SK-N-SH (cell line): ENCODE data around the gene ITM2B. TPM values are rescaled to one million over a fixed set of nuclear protein-coding genes. Genes with fewer than 3 reads are reported as not detected.

Experiments used
- CTCF ChIA-PET: fragments of 300-600, 350-600 bp; formaldehyde crosslinking; extraction: SDS; loops from one replicate; lab custom pipeline; 2021; lab: Yijun Ruan, JAX
- POLR2A ChIA-PET: fragments of 350-600 bp; sonication (Branson Sonifier 250); formaldehyde crosslinking; extraction: SDS; loops from one replicate; lab custom pipeline; 2020; ENCODE audit warnings: antibody characterized with exemption, inconsistent platforms; lab: Yijun Ruan, JAX
- DNase-seq: peaks from one replicate; pipeline ENCODE4 v3.0.0; 2012
- H2AFZ ChIP-seq: fragments of 200-600 bp; sonication (generic); 2 replicates; pipeline ENCODE4 v1.8.1; 2016; ENCODE audit warnings: antibody characterized with exemption, mild to moderate bottlenecking, low read depth
- H3F3A ChIP-seq: fragments of 200-600 bp; sonication (generic); replicated peaks from 2 replicates; pipeline ENCODE3; 2016; ENCODE audit warnings: antibody characterized with exemption, mild to moderate bottlenecking; ENCODE audit not compliant: insufficient read depth
- H3K27ac ChIP-seq, 2 experiments: fragments of 200-500 bp in 1 of 2; fragments of 200-600 bp in 1 of 2; sonication (Bioruptor generic) in 1 of 2; sonication (generic), shearing (Covaris generic) in 1 of 2; 2 replicates each; pipeline versions ENCODE4 v1.5.1 to v1.6.1; 2014 to 2016; ENCODE audit warnings: low read depth in 2 of 2, inconsistent platforms in 1 of 2, low read length in 1 of 2, mild to moderate bottlenecking in 1 of 2, mixed read lengths in 1 of 2
- H3K27me3 ChIP-seq: fragments of 200-600 bp; sonication (generic), shearing (Covaris generic); 2 replicates; pipeline ENCODE4 v1.6.1; 2016; ENCODE audit warnings: mixed run types; ENCODE audit not compliant: insufficient read depth
- H3K36me3 ChIP-seq, 2 experiments: fragments of 200-500 bp in 1 of 2; fragments of 200-600 bp in 1 of 2; sonication (Bioruptor generic) in 1 of 2; sonication (generic) in 1 of 2; replicated peaks in 1 of 2; 2 replicates each; pipeline versions ENCODE3 to v1.5.1; 2014 to 2016; ENCODE audit warnings: low read length in 1 of 2, mild to moderate bottlenecking in 1 of 2; ENCODE audit not compliant: insufficient read depth in 2 of 2, control insufficient read depth in 1 of 2
- H3K4me1 ChIP-seq, 2 experiments: fragments of 200-500 bp in 1 of 2; fragments of 200-600 bp in 1 of 2; sonication (Bioruptor generic) in 1 of 2; sonication (generic), shearing (Covaris generic) in 1 of 2; 2 replicates each; pipeline versions ENCODE4 v1.5.1 to v1.6.1; 2014 to 2016; ENCODE audit warnings: low read depth in 1 of 2, low read length in 1 of 2, mixed run types in 1 of 2; ENCODE audit not compliant: insufficient read depth in 2 of 2, control insufficient read depth in 1 of 2
- H3K4me2 ChIP-seq: fragments of 200-600 bp; sonication (generic), shearing (Covaris generic); 2 replicates; pipeline ENCODE4 v1.6.1; 2017; ENCODE audit warnings: mixed run types
- H3K4me3 ChIP-seq, 2 experiments: fragments of 200-500 bp in 1 of 2; fragments of 200-600 bp in 1 of 2; sonication (Bioruptor generic) in 1 of 2; sonication (generic), shearing (Covaris generic) in 1 of 2; 2 replicates each; pipeline versions ENCODE4 v1.5.1 to v1.8.1; 2014 to 2016; ENCODE audit warnings: low read depth in 2 of 2, inconsistent platforms in 1 of 2, low read length in 1 of 2, mild to moderate bottlenecking in 1 of 2, mixed read lengths in 1 of 2, moderate library complexity in 1 of 2
- H3K79me2 ChIP-seq: fragments of 200-600 bp; sonication (generic); 2 replicates; pipeline ENCODE4 v1.8.1; 2017; ENCODE audit warnings: mild to moderate bottlenecking; ENCODE audit not compliant: insufficient read depth
- H3K9ac ChIP-seq: fragments of 200-600 bp; sonication (generic); 2 replicates; pipeline ENCODE4 v1.6.1; 2017; ENCODE audit warnings: mixed run types
- H3K9me2 ChIP-seq: fragments of 200-600 bp; sonication (generic); 2 replicates; pipeline ENCODE4 v1.6.1; 2017; ENCODE audit warnings: mixed run types
- H3K9me3 ChIP-seq: fragments of 200-600 bp; sonication (generic); 2 replicates; pipeline ENCODE4 v1.6.1; 2017; ENCODE audit warnings: mixed run types, mild to moderate bottlenecking, moderate library complexity
- H4K20me1 ChIP-seq: fragments of 200-600 bp; sonication (generic); 2 replicates; pipeline ENCODE4 v1.6.1; 2017; ENCODE audit warnings: mild to moderate bottlenecking, mixed run types; ENCODE audit not compliant: insufficient read depth
- EZH2phosphoT487 ChIP-seq: fragments of 200-600 bp; sonication (generic); IDR thresholded peaks from 2 replicates; pipeline ENCODE4 v1.6.1; 2017; ENCODE audit warnings: low read depth, mixed run types, mild to moderate bottlenecking, antibody characterized with exemption, moderate library complexity, borderline replicate concordance
- FOSL2 ChIP-seq: IDR thresholded peaks from 2 replicates; pipeline ENCODE4 v1.4.0; 2012; ENCODE audit warnings: low read depth, mild to moderate bottlenecking, moderate library complexity, borderline replicate concordance
- GABPA ChIP-seq: IDR thresholded peaks from 2 replicates; pipeline ENCODE4 v1.4.0; 2012; ENCODE audit warnings: low read depth, mild to moderate bottlenecking
- MEF2A ChIP-seq: IDR thresholded peaks from 2 replicates; pipeline ENCODE4 v1.4.0; 2012; ENCODE audit warnings: low read depth, borderline replicate concordance
- MXI1 ChIP-seq: IDR thresholded peaks from 2 replicates; pipeline ENCODE4 v1.6.1; 2012; ENCODE audit warnings: mild to moderate bottlenecking, low read depth, low read length, improper control_type of control experiment
- NRF1 ChIP-seq: IDR thresholded peaks from 2 replicates; pipeline ENCODE4 v1.6.1; 2012; ENCODE audit warnings: low read depth, mild to moderate bottlenecking, low read length
- RCOR1 ChIP-seq: fragments of 150-350 bp; IDR thresholded peaks from 2 replicates; pipeline ENCODE4 v1.6.1; 2017; ENCODE audit warnings: antibody characterized with exemption, low read length
- RFX5 ChIP-seq: IDR thresholded peaks from 2 replicates; pipeline ENCODE4 v1.6.1; 2012; ENCODE audit warnings: mild to moderate bottlenecking, improper control_type of control experiment, low read length
- SIN3A ChIP-seq: IDR thresholded peaks from 2 replicates; pipeline ENCODE4 v1.6.1; 2012; ENCODE audit warnings: low read depth, mild to moderate bottlenecking, low read length, moderate library complexity, borderline replicate concordance
- TAF1 ChIP-seq: IDR thresholded peaks from 2 replicates; pipeline ENCODE4 v1.6.1; 2012; ENCODE audit warnings: low read depth, mild to moderate bottlenecking, low read length, moderate library complexity, borderline replicate concordance
- TCF12 ChIP-seq: IDR thresholded peaks from 2 replicates; pipeline ENCODE4 v1.4.0; 2012
- TEAD4 ChIP-seq: IDR thresholded peaks from 2 replicates; pipeline ENCODE4 v1.4.0; 2012; ENCODE audit warnings: mild to moderate bottlenecking, borderline replicate concordance; ENCODE audit not compliant: insufficient read depth
- YY1 ChIP-seq: IDR thresholded peaks from 2 replicates; pipeline ENCODE4 v1.4.0; 2012; ENCODE audit warnings: low read depth, mild to moderate bottlenecking
- WGBS: methylation state at CpG from one replicate; pipeline ENCODE4 v1.1.6; 2017; ENCODE audit warnings: low lambda C conversion rate; 5-methylcytosine and 5-hydroxymethylcytosine counted together
- polyA plus RNA-seq, 3 experiments: library from polyadenylated mRNA; depleted of rRNA; stranded (reverse); fragments of >200 nt; gene quantifications; 2 replicates each; pipeline ENCODE4 v1.2.3, GENCODE V29; 2012
- TF ChIP-seq, protein P1 (sequence below): IDR thresholded peaks from 2 replicates; pipeline ENCODE4 v1.4.0; 2012; ENCODE audit warnings: low read depth
- TF ChIP-seq, protein P2 (sequence below): IDR thresholded peaks from 2 replicates; pipeline ENCODE4 v1.6.1; 2012; ENCODE audit warnings: mild to moderate bottlenecking, low read depth, low read length, moderate library complexity
- TF ChIP-seq, protein P3 (sequence below): IDR thresholded peaks from 2 replicates; pipeline ENCODE4 v1.4.0; 2012; ENCODE audit warnings: low read depth, borderline replicate concordance
- TF ChIP-seq, protein P4 (sequence below): IDR thresholded peaks from 2 replicates; pipeline ENCODE4 v1.4.0; 2012; ENCODE audit warnings: low read depth, borderline replicate concordance
- TF ChIP-seq, protein P5 (sequence below): fragments of 200-600 bp; sonication (generic); IDR thresholded peaks from 2 replicates; pipeline ENCODE4 v1.6.1; 2017; ENCODE audit warnings: antibody characterized with exemption, mild to moderate bottlenecking, moderate library complexity
- TF ChIP-seq, protein P6 (sequence below): fragments of 150-350 bp; IDR thresholded peaks from 2 replicates; pipeline ENCODE4 v1.6.1; 2017; ENCODE audit warnings: antibody characterized with exemption, low read length, low read depth, borderline replicate concordance

ITM2B gene
- polyA plus RNA-seq, 1 of the 3 experiments (the other 2 are of a cell fraction) = 184 TPM

DNA sequence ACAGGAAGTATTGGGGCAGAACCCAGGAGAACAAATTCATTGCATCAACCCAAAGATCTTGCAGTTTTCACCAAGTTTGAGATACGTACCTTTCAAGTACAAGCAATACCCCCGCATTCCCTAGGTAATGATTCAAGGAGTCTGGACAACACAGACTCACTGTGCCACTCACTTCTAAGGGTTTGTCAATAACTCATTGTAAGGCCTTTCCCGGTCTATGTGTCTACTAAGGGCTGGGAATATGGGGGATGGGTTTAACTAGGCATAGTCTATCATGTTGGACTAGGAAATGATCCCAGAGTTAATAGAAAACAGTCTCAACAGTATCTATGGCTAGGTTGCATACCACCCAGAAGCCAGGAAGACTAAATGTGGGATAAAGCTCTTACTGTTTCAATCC is 8.3 kb upstream of the ITM2B start (continued):
- TF ChIP-seq, protein P1, sequence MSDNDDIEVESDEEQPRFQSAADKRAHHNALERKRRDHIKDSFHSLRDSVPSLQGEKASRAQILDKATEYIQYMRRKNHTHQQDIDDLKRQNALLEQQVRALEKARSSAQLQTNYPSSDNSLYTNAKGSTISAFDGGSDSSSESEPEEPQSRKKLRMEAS = no peak
- TF ChIP-seq YY1 = no peak
- TF ChIP-seq GABPA = no peak
- no peak for TF ChIP-seq RCOR1
- no peak for TF ChIP-seq EZH2phosphoT487
- TF ChIP-seq SIN3A = no peak
- TF ChIP-seq, protein P2, sequence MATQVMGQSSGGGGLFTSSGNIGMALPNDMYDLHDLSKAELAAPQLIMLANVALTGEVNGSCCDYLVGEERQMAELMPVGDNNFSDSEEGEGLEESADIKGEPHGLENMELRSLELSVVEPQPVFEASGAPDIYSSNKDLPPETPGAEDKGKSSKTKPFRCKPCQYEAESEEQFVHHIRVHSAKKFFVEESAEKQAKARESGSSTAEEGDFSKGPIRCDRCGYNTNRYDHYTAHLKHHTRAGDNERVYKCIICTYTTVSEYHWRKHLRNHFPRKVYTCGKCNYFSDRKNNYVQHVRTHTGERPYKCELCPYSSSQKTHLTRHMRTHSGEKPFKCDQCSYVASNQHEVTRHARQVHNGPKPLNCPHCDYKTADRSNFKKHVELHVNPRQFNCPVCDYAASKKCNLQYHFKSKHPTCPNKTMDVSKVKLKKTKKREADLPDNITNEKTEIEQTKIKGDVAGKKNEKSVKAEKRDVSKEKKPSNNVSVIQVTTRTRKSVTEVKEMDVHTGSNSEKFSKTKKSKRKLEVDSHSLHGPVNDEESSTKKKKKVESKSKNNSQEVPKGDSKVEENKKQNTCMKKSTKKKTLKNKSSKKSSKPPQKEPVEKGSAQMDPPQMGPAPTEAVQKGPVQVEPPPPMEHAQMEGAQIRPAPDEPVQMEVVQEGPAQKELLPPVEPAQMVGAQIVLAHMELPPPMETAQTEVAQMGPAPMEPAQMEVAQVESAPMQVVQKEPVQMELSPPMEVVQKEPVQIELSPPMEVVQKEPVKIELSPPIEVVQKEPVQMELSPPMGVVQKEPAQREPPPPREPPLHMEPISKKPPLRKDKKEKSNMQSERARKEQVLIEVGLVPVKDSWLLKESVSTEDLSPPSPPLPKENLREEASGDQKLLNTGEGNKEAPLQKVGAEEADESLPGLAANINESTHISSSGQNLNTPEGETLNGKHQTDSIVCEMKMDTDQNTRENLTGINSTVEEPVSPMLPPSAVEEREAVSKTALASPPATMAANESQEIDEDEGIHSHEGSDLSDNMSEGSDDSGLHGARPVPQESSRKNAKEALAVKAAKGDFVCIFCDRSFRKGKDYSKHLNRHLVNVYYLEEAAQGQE = no peak

DNA sequence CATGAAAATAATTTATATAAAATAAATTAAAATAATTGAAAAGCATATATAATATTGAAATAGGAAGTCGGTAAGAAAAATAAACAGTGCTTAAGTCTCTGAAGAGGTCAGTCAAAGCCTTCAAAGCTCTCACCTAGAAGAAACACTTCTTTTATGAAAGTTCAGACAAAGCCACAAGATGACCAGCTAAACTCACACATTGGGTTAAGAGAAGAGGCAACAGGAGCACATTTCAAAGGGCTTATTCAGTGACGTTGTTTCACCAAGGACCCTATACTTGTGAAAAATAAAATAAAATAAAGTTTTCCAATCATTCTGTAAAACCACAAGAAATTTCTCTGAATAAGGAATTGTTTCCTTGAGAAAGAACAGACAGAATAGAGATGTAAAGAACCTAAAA is 2.5 kb upstream of the ITM2B start:
- Histone ChIP-seq H3K4me1 (peaks cover 0 to 4% of the 10 kb centered on the region in 2 experiments; a peak in 2 of 4 replicates), H3K9me3 (no peaks in the 10 kb centered on the region), H3K27ac (no peak overlapping the region), H3K9me2 (no peaks in the 10 kb centered on the region), H3K4me2 (no peak overlapping the region), H3K36me3 (no peaks in the 10 kb centered on the region), H3K4me3 (no peak overlapping the region), H3F3A (peaks cover 15% of the 10 kb centered on the region), H4K20me1 (peaks cover under 1% of the 10 kb centered on the region; the same call in 1 of the 2 replicates), H3K79me2 (peaks cover 25% of the 10 kb centered on the region), H3K9ac (no peak overlapping the region), H3K27me3 (no peaks in the 10 kb centered on the region), H2AFZ (no peak overlapping the region)
- no peak for TF ChIP-seq MEF2A
- TF ChIP-seq, protein P3, sequence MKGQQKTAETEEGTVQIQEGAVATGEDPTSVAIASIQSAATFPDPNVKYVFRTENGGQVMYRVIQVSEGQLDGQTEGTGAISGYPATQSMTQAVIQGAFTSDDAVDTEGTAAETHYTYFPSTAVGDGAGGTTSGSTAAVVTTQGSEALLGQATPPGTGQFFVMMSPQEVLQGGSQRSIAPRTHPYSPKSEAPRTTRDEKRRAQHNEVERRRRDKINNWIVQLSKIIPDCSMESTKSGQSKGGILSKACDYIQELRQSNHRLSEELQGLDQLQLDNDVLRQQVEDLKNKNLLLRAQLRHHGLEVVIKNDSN = no peak
- no peak for TF ChIP-seq NRF1
- no peak for TF ChIP-seq TCF12
- no peak for TF ChIP-seq RCOR1
- TF ChIP-seq, protein P4, sequence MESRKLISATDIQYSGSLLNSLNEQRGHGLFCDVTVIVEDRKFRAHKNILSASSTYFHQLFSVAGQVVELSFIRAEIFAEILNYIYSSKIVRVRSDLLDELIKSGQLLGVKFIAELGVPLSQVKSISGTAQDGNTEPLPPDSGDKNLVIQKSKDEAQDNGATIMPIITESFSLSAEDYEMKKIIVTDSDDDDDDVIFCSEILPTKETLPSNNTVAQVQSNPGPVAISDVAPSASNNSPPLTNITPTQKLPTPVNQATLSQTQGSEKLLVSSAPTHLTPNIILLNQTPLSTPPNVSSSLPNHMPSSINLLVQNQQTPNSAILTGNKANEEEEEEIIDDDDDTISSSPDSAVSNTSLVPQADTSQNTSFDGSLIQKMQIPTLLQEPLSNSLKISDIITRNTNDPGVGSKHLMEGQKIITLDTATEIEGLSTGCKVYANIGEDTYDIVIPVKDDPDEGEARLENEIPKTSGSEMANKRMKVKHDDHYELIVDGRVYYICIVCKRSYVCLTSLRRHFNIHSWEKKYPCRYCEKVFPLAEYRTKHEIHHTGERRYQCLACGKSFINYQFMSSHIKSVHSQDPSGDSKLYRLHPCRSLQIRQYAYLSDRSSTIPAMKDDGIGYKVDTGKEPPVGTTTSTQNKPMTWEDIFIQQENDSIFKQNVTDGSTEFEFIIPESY = no peak
- no peak for TF ChIP-seq RFX5
- TF ChIP-seq TAF1 = no peak
- no peak for TF ChIP-seq MXI1
- TF ChIP-seq, protein P5, sequence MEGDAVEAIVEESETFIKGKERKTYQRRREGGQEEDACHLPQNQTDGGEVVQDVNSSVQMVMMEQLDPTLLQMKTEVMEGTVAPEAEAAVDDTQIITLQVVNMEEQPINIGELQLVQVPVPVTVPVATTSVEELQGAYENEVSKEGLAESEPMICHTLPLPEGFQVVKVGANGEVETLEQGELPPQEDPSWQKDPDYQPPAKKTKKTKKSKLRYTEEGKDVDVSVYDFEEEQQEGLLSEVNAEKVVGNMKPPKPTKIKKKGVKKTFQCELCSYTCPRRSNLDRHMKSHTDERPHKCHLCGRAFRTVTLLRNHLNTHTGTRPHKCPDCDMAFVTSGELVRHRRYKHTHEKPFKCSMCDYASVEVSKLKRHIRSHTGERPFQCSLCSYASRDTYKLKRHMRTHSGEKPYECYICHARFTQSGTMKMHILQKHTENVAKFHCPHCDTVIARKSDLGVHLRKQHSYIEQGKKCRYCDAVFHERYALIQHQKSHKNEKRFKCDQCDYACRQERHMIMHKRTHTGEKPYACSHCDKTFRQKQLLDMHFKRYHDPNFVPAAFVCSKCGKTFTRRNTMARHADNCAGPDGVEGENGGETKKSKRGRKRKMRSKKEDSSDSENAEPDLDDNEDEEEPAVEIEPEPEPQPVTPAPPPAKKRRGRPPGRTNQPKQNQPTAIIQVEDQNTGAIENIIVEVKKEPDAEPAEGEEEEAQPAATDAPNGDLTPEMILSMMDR = no peak
- TF ChIP-seq, protein P6, sequence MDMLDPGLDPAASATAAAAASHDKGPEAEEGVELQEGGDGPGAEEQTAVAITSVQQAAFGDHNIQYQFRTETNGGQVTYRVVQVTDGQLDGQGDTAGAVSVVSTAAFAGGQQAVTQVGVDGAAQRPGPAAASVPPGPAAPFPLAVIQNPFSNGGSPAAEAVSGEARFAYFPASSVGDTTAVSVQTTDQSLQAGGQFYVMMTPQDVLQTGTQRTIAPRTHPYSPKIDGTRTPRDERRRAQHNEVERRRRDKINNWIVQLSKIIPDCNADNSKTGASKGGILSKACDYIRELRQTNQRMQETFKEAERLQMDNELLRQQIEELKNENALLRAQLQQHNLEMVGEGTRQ = no peak
- no peak for TF ChIP-seq FOSL2
- no peak for TF ChIP-seq TEAD4
- ChIA-PET CTCF (no interaction called here), POLR2A (no interaction called here)
- DNase-seq = no peak
- 82% methylated on average over 2 of the region's 2 CpGs for WGBS
